NCI-H524 (cell line): ENCODE measurements around the gene PTPRT.

Experiments used
- DNase-seq, 2 experiments: peaks; one replicate each; lab custom pipeline; 2025; lab: John Stamatoyannopoulos, UW

Gene PTPRT

DNA sequence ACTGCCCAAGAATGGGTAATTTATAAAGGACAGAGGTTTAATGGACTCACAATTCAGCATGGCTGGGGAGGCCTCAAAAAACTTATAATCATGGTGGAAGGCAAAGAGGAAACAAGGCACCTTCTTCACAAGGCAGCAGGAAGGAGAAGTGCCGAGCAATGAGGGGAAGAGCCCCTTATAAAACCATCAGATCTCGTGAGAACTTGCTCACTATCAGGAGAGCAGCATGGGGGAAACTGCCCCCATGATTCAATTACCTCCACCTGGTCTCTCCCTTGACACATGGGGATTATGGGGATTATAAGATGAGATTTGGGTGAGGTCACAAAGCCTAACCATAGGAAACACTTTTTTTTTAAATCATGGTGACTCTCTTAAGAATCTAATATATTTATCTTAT lies 278.9 kb downstream of the PTPRT start:
- DNase-seq: peak in 1 of 2 experiments; percentile 67

DNA sequence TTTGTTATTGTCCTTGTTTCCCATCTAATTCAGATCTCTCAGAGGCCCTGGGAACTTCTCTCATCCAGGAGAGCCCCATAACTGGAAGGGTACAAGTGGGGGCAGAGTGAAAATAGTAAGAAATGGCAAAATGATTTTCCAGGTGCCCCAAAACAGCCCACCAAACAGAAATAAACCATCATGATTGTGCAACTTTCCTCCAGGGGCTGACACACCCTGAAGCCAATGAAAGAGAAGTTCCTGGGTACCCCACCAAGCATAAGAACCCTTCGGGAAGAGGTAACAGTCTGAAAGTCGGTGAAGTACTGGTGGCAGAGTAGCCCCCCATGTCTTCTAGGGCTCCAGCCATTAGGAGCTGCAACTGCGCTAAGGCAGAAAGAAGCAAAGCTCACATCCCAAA lies 282.0 kb downstream of the PTPRT start:
- no peak for DNase-seq

DNA sequence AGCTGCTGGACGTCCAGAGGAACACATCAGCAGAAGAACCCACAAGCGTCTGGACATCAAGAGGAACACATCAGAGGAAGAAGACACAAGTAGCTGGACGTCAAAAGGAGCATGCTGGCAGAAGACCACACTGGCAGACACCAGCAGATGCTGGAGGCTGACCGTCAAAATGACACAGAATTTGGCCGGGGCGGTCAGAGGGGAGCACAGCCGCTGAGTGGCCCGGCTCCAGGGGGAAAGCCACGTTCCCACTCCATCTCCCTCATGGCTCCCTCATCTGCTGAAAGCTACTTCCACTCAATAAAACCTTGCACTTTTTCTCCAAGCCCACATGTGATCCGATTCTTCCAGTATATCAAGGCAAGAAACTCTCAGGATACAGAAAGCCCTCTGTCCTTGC lies 283.6 kb downstream of the PTPRT start:
- no peak for DNase-seq

DNA sequence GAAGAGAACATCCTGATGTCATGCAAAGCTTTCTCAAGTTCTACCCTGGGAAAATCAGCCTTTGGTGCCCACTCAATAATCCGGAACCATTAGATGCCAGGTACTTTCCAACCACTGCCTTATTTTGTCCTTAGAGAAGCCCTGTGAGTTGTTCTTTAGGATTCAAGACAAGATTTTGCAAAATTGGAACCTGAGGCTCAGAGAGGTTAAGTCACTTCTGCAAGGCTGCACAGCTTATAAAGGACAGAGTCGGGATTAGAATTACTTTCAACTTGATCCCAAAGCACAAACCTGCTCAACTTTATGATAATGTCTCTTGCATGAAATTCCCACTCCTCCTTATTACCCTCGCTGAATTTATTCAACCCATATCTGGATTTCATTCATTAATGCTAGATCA lies 287.2 kb downstream of the PTPRT start:
- DNase-seq: no peak

DNA sequence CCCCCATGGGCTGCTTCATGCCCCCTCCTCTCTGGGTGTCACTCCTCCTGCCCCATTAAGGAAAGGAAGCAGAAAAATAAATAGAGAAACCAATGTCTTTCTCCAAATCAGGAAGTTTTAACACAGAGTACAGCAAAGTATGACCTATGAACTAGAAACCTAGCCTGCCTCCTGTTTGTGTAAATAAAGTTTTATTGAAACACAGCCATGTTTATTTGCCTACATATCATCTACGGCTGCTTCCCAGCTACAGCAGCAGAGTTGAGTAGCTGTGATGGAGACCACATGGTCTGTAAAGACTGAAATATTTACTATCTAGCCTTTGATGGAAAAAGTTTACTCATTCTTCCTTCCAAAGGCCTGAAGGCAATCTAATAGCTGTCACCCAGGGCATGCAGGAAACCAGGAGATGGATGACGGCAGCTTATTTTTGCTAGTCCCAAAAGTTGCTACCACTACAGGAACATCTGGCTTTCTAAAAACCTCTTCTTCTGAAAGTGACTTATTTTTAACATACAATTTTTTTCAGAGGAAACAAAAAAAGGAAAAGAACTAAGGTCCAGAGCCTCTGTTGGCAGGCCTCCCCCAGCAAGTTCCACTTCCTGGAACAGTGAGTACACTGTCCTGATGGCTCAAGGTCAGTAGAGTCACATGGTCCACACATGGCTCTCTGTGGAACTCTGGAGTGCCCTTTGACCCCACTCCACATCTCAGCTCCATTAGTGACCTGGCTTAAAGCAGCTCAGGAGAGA lies 287.8 kb downstream of the PTPRT start:
- DNase-seq: no peak

DNA sequence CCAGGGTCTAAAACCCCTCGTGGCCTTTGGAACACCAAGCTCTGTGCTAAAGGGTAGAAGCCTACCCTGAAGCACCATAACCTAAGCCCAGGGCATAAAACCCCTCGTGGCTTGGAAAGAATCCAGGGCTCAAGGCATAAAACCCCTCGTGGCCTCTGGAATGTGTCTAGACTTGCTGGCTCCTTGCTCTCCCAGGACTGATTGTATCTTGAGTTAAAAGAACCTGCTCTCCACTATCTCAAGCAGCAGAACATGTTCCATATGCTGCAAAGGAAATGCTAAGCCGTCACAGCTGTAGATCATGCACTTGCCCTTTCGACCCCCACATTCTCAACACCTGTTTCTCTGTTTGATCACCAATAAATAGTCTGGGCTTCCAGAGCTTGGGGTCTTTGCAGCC lies 288.9 kb downstream of the PTPRT start:
- peak; percentile 46 to 59 for DNase-seq

DNA sequence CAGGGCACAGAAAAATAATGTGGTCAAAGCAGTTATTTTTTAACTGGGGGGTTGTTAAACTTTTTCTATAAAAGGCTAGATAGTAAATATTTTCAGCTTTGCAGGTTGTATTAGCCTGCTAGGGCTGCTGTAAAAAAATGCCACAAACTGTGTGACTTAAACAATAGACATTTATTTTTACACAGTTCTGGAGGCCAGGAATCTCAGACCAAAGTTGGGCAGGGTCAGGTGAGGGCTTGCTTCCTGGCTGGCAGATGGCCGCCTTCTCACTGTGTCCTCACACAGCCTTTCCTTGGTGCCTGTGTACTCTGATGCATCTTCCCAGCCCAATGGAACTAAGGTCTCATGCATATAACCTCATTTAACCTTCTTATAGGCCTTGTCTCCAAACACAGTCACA lies 294.7 kb downstream of the PTPRT start:
- DNase-seq: no peak

DNA sequence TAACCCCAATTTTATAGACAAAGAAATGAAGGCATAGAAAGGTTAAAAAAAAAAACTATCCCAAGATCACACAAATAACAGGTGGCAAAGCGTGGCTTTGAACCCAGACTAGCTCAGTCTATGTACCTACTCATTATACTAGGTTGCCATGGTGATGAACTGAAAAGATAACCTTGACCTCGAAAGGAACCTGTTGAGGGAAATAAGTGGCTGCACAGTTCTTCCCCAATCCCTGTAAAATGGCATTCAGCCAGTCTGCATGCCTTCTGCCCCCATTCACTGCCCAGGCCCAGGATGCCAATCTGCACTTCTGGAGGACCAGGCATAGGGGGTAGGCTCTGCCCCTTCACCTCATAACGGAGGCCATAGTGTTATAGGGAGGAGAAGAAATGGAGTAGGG lies 295.2 kb downstream of the PTPRT start:
- peak in 1 of 2 experiments; percentile 7 for DNase-seq

DNA sequence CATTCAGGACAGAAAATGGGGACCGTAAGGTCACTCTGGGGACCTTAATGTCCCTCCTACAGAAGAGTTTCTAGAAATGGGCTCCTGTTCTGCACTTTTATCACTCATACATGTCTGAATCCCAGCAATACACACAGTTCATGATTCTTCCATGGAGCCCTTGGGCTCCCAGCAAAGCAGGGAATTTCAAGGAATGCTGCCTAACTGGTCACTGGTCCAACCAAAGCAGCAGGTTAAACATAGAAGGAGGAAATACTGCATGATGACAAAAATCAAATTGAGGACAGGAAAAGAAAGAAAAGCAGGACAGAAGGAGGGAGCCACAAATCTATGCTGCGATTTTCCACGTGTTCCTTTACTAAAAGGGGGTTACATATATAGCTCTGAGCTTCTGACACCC lies 300.2 kb downstream of the PTPRT start:
- no peak for DNase-seq

DNA sequence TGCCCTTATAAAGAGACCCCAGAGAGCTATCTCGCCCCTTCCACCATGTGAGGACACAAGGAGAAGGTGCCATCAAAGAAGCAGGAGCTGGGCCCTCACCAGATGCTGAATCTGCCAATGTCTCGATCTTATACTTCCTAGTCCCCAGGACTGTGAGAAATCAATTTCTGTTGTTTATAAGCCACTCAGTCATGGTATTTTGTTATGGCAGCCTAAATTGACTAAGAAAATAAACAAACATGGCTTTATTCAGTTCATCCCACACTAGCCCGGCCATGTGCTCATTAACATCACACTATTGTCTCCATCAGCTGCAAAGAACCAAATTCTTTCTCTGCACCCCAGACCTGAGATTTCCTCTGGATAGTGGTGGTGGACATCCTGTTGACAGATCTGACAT lies 302.4 kb downstream of the PTPRT start:
- no peak for DNase-seq

DNA sequence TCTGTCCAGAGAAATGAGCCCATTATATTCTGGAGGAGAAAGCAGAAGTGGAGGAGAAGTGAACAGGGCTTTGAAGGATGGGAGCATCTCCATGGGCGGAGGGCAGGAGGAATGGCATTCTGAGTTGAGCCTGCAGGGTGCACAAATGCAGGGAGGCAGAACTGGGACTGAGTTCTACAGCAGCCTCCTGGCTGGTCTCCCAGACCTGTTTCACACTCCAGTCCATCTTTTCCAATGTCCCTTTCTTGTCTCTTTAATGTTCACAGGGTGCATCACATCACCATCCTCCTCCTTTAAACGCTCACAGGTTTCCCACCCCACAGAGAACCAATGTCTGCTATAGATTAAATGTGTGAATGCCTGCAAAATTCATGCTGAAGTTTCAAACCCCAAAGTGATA lies 302.9 kb downstream of the PTPRT start:
- DNase-seq: no peak

DNA sequence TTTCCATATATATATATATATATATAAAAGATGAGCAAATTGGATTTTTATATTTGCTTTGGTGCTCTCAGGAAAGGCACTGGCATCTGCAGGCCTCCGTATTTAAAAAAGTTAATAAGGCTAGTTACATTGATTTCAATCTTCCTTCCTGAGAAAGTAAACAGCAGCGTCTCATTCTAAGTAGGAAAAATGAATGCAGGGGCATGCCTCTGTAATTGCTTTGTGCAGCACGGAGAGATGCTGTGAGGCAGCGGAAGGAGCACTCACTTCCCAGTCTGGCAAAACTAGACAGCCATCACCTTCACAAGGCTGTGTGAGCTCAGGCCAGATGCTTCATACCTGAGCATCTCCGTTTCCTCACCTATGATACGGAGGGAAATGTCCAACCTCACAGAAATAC lies 303.7 kb downstream of the PTPRT start:
- no peak for DNase-seq

DNA sequence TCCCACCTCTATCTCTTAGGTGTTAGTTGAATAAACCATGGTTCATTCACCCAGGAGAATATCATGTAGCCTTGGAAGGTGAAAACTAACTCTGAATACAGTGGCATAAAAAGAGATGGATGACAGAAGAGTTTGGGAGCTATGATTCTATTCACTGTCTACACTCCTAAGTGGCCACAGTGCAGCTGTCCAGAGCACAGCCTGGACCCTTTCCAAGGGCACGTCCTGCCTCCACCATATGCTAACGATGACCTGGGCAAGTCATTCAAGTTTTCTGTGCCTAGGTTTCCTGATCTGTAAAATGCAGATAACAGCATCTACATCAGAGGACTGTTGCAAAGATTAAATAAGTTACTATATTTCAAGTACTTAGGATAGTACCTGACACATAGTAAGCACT lies 314.1 kb downstream of the PTPRT start:
- no peak for DNase-seq

DNA sequence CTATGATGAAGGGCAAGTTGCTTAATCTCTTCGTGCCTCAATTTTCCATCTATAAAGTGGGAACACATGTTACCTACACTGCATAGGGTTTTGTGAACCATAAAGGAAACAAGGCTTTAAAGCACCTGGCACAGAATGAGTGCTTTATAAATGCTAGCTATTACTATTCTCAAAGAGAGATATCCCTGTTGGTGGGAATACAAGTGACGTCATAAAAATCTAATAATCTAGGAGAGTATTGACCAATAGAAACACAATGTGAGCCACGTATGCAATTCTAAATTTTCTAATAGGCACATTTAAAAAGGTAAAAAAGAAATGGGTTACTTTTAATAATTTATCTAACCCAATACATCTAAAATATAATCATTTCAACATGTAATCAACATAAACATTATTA lies 316.4 kb downstream of the PTPRT start:
- DNase-seq: no peak

DNA sequence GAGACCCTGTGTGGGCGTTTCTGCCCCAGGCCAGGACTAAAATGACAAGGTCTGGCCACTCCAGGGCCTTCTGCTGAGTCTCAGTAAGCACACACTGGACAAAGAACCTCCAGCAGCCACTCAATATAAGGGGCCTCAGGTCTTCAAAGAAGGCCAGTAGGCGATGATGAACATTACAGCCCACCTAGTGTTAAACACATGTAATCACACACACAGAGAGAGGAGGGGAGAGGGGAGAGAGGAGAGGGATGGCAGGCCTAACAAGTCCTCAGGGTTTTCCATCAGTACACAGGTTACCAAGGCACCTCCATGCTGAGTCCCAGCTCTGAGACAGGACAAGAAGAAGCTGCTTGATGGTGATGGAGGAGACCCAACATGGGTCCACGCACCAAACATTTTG lies 325.6 kb downstream of the PTPRT start:
- DNase-seq: no peak

DNA sequence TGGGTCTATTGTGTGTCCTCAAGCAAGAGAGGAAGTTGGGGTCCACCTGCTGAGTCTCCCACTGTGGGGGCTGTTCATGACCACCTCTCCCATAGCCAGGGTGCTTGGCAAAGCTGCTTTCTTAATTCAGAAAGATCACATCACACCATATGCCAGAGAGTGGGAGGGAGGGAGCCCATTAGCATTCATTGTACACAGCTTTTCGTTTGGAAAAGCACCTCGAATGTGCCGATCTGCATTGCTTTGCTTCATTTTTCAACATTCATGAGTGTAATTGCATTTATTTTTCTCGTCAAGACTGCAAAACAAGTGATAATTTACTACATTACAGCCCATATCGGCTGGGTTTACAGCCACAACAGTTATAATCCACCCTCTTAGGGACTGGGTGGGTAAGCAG lies 327.3 kb downstream of the PTPRT start:
- peak; percentile 12 to 68 for DNase-seq

DNA sequence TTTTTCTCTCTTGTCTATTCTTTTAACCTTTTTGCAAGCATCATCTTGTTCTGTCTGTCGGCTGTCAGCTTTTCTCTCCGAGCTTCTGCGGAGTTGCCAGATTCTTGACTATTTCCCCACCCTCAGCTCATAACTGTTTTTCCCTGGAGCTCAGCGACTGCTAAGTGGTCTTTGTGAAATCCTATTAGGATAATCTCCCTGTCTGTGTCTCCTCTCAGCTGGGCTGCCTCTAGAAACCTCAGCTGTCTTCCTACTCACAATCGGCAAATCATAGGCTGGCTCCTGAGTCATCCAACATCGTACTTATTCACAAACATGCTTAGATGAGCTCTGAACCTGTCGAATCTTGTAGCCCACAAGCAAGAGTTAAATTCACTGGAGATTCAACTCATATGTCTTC lies 332.3 kb downstream of the PTPRT start:
- peak; percentile 88 to 95 for DNase-seq

DNA sequence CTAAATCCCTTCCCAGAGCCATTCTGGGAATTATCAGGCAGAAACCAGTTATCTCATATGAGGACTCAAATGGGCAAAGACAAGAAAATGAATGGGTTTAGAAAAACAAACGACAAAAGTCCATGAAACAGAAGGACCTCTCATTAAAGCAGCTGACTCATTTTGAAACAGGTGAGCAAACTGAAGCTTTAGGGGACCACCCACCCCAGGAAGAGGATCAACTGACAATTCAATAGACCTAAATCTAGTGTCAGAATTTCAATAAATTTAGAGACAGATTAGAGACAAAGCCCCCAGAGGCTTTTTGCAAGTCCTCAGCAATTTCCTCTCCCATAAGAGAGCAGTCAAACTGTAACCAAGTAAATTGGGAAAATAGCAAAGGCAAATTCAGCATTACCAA lies 333.8 kb downstream of the PTPRT start:
- DNase-seq: no peak

DNA sequence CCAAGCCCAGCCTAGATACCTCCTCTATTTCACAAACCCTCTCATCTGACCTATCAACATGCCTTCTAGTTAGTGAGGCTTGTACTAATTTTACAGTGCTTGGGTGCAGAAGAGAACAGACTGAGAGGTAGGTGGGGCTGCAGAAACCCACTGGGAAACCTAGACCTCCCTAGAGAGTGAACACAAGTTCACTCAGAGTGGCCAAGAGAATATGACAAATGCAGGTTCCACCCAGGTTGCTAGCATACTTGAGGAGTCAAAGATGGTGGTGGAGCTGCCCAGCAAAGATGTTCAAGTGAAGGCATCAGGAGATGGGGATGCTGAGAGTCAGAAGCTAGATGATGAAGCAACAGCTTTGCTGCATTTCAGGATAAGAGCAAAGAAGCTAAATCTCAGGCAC lies 337.0 kb downstream of the PTPRT start:
- DNase-seq: no peak

DNA sequence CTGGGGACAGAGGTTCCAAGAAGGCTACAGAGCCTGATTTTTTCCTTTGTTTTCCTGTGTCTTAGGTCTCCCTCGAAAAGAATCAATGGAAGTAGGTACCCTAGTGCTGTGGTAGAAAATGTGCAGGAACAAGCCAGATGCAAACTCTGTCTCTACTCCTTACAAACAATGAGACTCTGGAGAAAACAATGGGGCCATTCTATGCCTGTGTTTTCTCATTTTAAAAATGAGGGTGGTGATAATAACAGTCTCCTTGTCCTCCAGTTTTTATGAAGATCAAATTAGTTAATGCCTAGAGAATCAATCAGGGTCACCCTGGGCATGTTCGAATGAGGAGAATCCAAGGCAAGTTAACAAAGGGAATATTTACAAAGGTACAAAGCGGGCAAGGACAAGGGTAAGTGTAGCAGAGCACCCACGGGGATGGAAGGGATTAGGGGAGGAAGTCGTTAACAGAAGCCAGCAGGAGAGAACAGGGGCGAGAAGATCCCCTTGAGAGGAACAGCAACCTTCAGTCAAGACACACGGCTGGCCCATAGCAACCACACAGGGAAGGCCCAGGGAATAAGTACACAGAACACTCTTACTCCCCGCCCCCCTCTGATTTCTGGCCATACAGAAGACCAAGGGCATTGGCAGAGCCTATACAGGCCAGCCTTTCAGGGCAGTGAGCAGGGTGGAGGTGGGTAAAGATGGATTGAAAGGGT lies 342.8 kb downstream of the PTPRT start:
- DNase-seq: no peak

DNA sequence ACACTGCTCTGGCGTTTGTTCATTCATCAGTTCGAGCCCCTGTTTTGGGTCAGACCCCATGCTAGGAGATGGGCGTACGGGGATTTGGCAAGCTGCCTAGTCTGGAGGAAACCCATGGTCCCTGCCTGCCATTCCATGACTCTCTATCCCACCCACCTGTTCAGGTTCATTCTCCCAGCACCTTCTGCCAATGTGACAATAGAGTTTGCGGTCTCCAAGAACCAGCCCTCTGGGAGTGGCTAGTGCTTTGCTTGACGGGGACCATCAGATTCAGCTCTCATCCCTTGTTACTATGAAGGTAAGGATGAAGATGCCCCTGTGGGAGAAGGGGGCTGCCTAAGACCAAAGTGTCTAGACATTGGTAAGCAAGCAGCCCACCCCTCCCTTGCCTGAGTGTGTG lies 345.0 kb downstream of the PTPRT start:
- no peak for DNase-seq

DNA sequence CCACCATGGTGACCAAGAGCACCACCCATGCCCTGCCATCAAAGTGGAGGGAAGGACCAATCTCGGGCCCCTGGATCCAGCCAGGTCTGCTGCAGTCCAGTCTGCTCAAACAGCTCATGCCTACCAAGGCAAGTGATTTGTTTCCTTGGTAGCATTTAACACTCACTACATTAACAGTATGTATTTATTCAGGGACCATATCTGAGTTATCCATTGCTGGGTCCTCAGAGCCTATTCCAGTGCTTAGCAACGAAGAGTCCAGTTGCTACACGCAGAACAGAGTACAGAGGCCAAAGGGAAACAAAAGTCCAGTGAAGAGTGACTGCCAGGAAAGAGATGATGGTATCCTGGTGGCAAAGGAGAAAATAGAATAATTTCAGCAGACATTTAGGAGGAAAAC lies 352.2 kb downstream of the PTPRT start:
- no peak for DNase-seq

DNA sequence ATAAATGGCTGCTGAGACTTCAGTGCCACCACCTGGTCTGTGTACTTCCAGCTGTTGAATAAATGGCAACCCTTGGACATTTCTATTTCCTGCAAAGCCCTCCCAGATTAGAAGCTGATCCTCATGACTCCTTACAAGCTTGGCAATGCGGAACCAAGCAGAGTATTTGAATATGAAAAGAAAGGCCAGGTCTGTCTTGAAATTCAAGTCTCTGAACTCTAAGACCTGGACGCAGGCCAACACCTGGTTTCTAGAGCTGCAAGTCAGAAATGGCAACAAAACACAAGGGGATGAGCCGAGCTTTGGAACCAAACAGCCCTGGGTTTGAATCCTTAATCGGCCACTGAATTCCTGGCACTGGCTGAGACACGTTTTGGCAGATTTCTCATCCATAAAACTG lies 353.4 kb downstream of the PTPRT start:
- DNase-seq: peak in 1 of 2 experiments; percentile 9

DNA sequence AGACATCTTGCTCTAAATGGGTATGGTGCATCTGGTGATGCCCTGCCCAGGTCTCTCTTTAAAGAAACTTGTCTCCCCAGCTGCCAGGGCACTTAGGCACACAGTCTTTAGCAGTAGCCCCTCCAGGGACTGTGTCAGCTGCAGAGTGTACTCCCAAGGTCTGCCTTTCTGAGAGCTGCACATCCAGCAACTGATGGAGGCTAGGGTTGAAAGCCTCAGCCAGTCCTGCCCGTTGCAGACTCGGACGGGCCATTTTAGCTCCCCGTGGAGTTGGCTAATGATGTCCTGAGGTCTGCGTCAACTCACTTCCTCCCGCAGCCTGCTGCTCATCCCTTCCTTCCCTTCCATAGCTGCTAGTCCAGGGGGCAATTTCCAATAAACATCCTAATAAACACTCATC lies 381.8 kb downstream of the PTPRT start:
- no peak for DNase-seq
